K562 (cell line): ENCODE results near the gene TPM4. TPM values are rescaled to one million over a fixed set of nuclear protein-coding genes. Genes with fewer than 3 reads are reported as not detected.

Experiments used
- CBX1 ChIP-seq: sonication (generic); IDR thresholded peaks from 2 replicates; pipeline ENCODE4 v1.6.1; 2016; ENCODE audit warnings: antibody characterized with exemption, low read depth, mild to moderate bottlenecking
- GATA2 ChIP-seq: sonication (generic); formaldehyde crosslinking; IDR thresholded peaks from 2 replicates; pipeline ENCODE4 v1.4.0; 2020; ENCODE audit warnings: mild to moderate bottlenecking, missing genetic modification reagents
- JUND ChIP-seq, 2 experiments: IDR thresholded peaks; 2 replicates in 1 of 2; 3 replicates in 1 of 2; pipeline ENCODE4 v1.6.1; 2011; ENCODE audit warnings: borderline replicate concordance in 2 of 2, low read depth in 2 of 2, low read length in 2 of 2, improper control_type of control experiment in 1 of 2, missing biosample characterization in 1 of 2, missing genetic modification characterization in 1 of 2, missing genetic modification reagents in 1 of 2
- KLF6 ChIP-seq: fragments of 250-450 bp; sonication (Bioruptor Pico); IDR thresholded peaks from 2 replicates; pipeline ENCODE4 v1.4.0; 2020; ENCODE audit warnings: mild to moderate bottlenecking, moderate library complexity, borderline replicate concordance
- MBD1 ChIP-seq: fragments of 250-450 bp; sonication (Bioruptor Pico); IDR thresholded peaks from 2 replicates; pipeline ENCODE4 v1.8.0; 2022; ENCODE audit warnings: inconsistent platforms
- SMARCA5 ChIP-seq: fragments of 450-650 bp; IDR thresholded peaks from 2 replicates; pipeline ENCODE4 v1.6.1; 2016
- TOE1 ChIP-seq, 2 experiments: fragments of 450-650 bp in 1 of 2; sonication (generic) in 1 of 2; formaldehyde crosslinking in 1 of 2; IDR thresholded peaks; 2 replicates each; pipeline versions ENCODE4 v1.7.1 to v1.8.0; 2016 to 2022; ENCODE audit warnings: borderline replicate concordance in 2 of 2, mild to moderate bottlenecking in 2 of 2, antibody characterized with exemption in 1 of 2, inconsistent platforms in 1 of 2, low read depth in 1 of 2, missing genetic modification reagents in 1 of 2, moderate library complexity in 1 of 2
- TRIM25 ChIP-seq: fragments of 450-650 bp; IDR thresholded peaks from 2 replicates; pipeline ENCODE4 v1.7.0; 2016; ENCODE audit warnings: borderline replicate concordance
- ZNF146 ChIP-seq: IDR thresholded peaks from one replicate; pipeline ENCODE4 v1.6.1; 2018; ENCODE audit warnings: missing compliant biosample characterization; ENCODE audit not compliant: unreplicated experiment
- ZNF197 ChIP-seq: fragments of 200-800 bp; sonication (Bioruptor generic); IDR thresholded peaks from 2 replicates; pipeline ENCODE4 v1.6.1; 2016; ENCODE audit warnings: low read depth, missing genetic modification characterization, missing compliant biosample characterization
- ZNF75A ChIP-seq: fragments of 450-650 bp; formaldehyde crosslinking; IDR thresholded peaks from 2 replicates; pipeline ENCODE4 v1.4.0; 2020; ENCODE audit warnings: mild to moderate bottlenecking
- polyA plus RNA-seq, 8 experiments: library from polyadenylated mRNA; depleted of rRNA in 4 of 8; stranded (reverse) in 5 of 8; unstranded in 3 of 8; fragments of >200 nt; fragmentation: Nextera tagmentation in 2 of 8; fragmentation: Illumina TruSeq in 1 of 8; extraction: Ambion mirVana in 2 of 8; extraction: Trizol in 1 of 8; gene quantifications; 2 replicates each; pipeline versions ENCODE4 v1.2.1 to v1.2.3, GENCODE V29; 2011 to 2014; ENCODE audit warnings: inconsistent platforms in 1 of 8, missing spikeins in 1 of 8
- total RNA-seq, 7 experiments: library from RNA; depleted of rRNA in 6 of 7; stranded (reverse); fragments of >200 nt in 6 of 7; fragmentation: Illumina TruSeq in 2 of 7; extraction: Trizol in 2 of 7; gene quantifications; 2 replicates each; pipeline versions ENCODE4 v1.2.1 to v1.2.3, GENCODE V29; 2011 to 2021; ENCODE audit warnings: low replicate concordance in 1 of 7
- TF ChIP-seq, protein P1 (sequence below): fragments of 250-450 bp; sonication (Bioruptor Pico); IDR thresholded peaks from 2 replicates; pipeline ENCODE4 v1.8.0; 2022; ENCODE audit warnings: moderate library complexity, mild to moderate bottlenecking, inconsistent platforms
- TF ChIP-seq, protein P2 (sequence below): fragments of 450-650 bp; IDR thresholded peaks from 2 replicates; pipeline ENCODE4 v1.6.1; 2016; ENCODE audit warnings: missing biosample characterization, missing genetic modification characterization
- TF ChIP-seq, protein P3 (sequence below): fragments of 450-650 bp; formaldehyde crosslinking; IDR thresholded peaks from 2 replicates; pipeline ENCODE4 v1.4.0; 2020; ENCODE audit warnings: mild to moderate bottlenecking, moderate library complexity
- TF ChIP-seq, protein P4 (sequence below): fragments of 150-350 bp; conservative IDR thresholded peaks from 2 replicates; pipeline ENCODE4 v1.6.1; 2014; ENCODE audit warnings: low read length

TPM4 gene
- total and polyA plus RNA-seq, 9 of the 15 experiments (the other 6 are each of a cell fraction or from before 2014, with no cell fraction given): 28.1 to 111 (median 77.4) TPM

GRCh38 chr19:16076154-16076957 lies at the start of gene TPM4 (continued):
- TF ChIP-seq, protein P1, sequence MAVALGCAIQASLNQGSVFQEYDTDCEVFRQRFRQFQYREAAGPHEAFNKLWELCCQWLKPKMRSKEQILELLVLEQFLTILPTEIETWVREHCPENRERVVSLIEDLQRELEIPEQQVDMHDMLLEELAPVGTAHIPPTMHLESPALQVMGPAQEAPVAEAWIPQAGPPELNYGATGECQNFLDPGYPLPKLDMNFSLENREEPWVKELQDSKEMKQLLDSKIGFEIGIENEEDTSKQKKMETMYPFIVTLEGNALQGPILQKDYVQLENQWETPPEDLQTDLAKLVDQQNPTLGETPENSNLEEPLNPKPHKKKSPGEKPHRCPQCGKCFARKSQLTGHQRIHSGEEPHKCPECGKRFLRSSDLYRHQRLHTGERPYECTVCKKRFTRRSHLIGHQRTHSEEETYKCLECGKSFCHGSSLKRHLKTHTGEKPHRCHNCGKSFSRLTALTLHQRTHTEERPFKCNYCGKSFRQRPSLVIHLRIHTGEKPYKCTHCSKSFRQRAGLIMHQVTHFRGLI (CRISPR knock-in tag): no peak
- TF ChIP-seq SMARCA5: no peak
- no peak for TF ChIP-seq ZNF146 (CRISPR knock-in tag)
- TF ChIP-seq JUND (IDR thresholded peaks at IDR 0.05; ENCODE audit: borderline replicate concordance, low read depth, low read length): peak; percentile 87
- TF ChIP-seq JUND (tag; IDR thresholded peaks at IDR 0.05; ENCODE audit: borderline replicate concordance, low read depth, low read length): peak; percentile 80; the same call in 1 of the 3 replicates
- TF ChIP-seq GATA2 (CRISPR knock-in tag): no peak
- peak; percentile 58; the same call in 1 of the 2 replicates for TF ChIP-seq ZNF197 (CRISPR knock-in tag)
- TF ChIP-seq KLF6 (CRISPR knock-in tag): no peak
- TF ChIP-seq, protein P2, sequence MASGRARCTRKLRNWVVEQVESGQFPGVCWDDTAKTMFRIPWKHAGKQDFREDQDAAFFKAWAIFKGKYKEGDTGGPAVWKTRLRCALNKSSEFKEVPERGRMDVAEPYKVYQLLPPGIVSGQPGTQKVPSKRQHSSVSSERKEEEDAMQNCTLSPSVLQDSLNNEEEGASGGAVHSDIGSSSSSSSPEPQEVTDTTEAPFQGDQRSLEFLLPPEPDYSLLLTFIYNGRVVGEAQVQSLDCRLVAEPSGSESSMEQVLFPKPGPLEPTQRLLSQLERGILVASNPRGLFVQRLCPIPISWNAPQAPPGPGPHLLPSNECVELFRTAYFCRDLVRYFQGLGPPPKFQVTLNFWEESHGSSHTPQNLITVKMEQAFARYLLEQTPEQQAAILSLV (tag): no peak
- TF ChIP-seq TRIM25: no peak
- TF ChIP-seq MBD1: no peak
- TF ChIP-seq, protein P3, sequence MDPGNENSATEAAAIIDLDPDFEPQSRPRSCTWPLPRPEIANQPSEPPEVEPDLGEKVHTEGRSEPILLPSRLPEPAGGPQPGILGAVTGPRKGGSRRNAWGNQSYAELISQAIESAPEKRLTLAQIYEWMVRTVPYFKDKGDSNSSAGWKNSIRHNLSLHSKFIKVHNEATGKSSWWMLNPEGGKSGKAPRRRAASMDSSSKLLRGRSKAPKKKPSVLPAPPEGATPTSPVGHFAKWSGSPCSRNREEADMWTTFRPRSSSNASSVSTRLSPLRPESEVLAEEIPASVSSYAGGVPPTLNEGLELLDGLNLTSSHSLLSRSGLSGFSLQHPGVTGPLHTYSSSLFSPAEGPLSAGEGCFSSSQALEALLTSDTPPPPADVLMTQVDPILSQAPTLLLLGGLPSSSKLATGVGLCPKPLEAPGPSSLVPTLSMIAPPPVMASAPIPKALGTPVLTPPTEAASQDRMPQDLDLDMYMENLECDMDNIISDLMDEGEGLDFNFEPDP (CRISPR knock-in tag): no peak
- TF ChIP-seq, protein P4, sequence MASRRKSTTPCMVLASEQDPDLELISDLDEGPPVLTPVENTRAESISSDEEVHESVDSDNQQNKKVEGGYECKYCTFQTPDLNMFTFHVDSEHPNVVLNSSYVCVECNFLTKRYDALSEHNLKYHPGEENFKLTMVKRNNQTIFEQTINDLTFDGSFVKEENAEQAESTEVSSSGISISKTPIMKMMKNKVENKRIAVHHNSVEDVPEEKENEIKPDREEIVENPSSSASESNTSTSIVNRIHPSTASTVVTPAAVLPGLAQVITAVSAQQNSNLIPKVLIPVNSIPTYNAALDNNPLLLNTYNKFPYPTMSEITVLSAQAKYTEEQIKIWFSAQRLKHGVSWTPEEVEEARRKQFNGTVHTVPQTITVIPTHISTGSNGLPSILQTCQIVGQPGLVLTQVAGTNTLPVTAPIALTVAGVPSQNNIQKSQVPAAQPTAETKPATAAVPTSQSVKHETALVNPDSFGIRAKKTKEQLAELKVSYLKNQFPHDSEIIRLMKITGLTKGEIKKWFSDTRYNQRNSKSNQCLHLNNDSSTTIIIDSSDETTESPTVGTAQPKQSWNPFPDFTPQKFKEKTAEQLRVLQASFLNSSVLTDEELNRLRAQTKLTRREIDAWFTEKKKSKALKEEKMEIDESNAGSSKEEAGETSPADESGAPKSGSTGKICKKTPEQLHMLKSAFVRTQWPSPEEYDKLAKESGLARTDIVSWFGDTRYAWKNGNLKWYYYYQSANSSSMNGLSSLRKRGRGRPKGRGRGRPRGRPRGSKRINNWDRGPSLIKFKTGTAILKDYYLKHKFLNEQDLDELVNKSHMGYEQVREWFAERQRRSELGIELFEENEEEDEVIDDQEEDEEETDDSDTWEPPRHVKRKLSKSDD: no peak
- TF ChIP-seq ZNF75A (CRISPR knock-in tag): no peak
- no peak for TF ChIP-seq TOE1 (IDR thresholded peaks at IDR 0.05; ENCODE audit: borderline replicate concordance)
- no peak for TF ChIP-seq TOE1 (CRISPR knock-in tag; IDR thresholded peaks at IDR 0.05; ENCODE audit: borderline replicate concordance, low read depth)
- no peak; the same call in 1 of the 2 replicates for TF ChIP-seq CBX1
